UCSD-AML1 (cell line): ENCODE results near the gene PPA2.

Source experiments
- DNase-seq: peaks from one replicate; lab custom pipeline; 2025; ENCODE audit not compliant: unreplicated experiment; lab: John Stamatoyannopoulos, UW

PPA2 gene

GRCh38 chr4:105327222-105327621 is 146.6 kb downstream of the PPA2 start:
- DNase-seq, result no peak
